AG04449 (cell line): ENCODE results near the gene ASH1L.
A peak's percentile ranks its signal among the peaks of the same experiment; 100 is the strongest.
"Not testable (repeated sequence)": the region's sequence is repeated elsewhere in the genome, so short reads cannot be mapped to it uniquely, and the experiment has no call there.

Source experiments
- CTCF ChIA-PET: fragments of 350-600 bp; formaldehyde crosslinking; extraction: SDS; loops from one replicate; lab custom pipeline; 2021; ENCODE audit warnings: antibody characterized with exemption; lab: Yijun Ruan, JAX
- POLR2A ChIA-PET: fragments of 400-600, 350-600 bp; formaldehyde crosslinking; extraction: SDS; loops from one replicate; lab custom pipeline; 2020; ENCODE audit warnings: antibody characterized with exemption, inconsistent platforms; lab: Yijun Ruan, JAX
- DNase-seq: peaks from one replicate; pipeline ENCODE4 v3.0.0-alpha.2; 2010; ENCODE audit warnings: low read depth, low spot score
- H3K4me3 ChIP-seq: 2 replicates; pipeline ENCODE4 v1.5.1; 2011; ENCODE audit warnings: low read depth, mild to moderate bottlenecking, control low read depth, low read length
- TF ChIP-seq, protein P1 (sequence below): IDR thresholded peaks from one replicate; pipeline ENCODE4 v1.5.1; 2011; ENCODE audit warnings: mild to moderate bottlenecking, moderate library complexity, low read length, control low read depth, inconsistent platforms; ENCODE audit not compliant: insufficient read depth; ENCODE audit errors: missing control alignments

Gene ASH1L, protein sequence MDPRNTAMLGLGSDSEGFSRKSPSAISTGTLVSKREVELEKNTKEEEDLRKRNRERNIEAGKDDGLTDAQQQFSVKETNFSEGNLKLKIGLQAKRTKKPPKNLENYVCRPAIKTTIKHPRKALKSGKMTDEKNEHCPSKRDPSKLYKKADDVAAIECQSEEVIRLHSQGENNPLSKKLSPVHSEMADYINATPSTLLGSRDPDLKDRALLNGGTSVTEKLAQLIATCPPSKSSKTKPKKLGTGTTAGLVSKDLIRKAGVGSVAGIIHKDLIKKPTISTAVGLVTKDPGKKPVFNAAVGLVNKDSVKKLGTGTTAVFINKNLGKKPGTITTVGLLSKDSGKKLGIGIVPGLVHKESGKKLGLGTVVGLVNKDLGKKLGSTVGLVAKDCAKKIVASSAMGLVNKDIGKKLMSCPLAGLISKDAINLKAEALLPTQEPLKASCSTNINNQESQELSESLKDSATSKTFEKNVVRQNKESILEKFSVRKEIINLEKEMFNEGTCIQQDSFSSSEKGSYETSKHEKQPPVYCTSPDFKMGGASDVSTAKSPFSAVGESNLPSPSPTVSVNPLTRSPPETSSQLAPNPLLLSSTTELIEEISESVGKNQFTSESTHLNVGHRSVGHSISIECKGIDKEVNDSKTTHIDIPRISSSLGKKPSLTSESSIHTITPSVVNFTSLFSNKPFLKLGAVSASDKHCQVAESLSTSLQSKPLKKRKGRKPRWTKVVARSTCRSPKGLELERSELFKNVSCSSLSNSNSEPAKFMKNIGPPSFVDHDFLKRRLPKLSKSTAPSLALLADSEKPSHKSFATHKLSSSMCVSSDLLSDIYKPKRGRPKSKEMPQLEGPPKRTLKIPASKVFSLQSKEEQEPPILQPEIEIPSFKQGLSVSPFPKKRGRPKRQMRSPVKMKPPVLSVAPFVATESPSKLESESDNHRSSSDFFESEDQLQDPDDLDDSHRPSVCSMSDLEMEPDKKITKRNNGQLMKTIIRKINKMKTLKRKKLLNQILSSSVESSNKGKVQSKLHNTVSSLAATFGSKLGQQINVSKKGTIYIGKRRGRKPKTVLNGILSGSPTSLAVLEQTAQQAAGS (N-terminal part only)

DNA sequence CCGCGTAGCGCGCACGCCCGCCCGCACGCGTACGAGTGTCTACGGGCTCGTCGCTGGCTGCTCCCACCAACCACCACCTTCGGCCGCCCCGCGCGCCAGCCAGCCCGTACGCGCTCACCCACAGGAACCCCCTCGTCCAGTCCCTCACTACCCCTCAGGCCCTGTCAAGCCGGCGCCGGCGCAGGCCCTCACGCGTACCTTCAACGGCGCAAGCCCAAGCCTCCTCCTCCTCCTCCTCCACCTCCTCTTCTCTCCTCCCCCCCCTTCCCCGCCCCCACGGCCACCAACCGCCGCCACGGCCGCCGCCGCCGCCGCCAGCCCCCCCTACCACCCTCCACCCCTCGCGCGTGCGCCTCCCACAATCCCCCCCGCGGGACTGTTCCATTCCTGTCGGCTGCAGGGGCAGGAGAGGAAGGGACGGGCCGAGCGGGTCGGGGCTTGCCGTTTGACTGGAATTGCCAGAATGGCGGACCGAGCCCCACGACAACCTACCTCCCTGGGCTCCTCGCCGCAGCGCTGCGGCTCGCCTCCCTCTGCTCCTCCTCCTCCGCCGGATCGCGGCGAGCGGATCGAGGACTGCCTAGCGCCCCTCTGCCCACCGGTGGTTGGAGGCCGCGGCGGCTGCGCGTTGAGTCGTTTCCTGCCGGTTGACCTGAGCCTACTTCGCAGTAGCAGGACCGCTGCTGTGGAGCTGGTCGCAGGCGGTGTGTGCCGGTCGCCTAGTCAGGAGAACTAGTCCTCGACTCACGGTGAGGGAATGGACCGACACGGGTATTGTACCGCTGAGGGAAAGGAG is at the start of gene ASH1L:
TSS of gene ASH1L (minus strand) at position 223 of the 796 bp plus-strand sequence. CDS start 41,284 bp downstream, outside the sequence.
- TF ChIP-seq, protein P1, sequence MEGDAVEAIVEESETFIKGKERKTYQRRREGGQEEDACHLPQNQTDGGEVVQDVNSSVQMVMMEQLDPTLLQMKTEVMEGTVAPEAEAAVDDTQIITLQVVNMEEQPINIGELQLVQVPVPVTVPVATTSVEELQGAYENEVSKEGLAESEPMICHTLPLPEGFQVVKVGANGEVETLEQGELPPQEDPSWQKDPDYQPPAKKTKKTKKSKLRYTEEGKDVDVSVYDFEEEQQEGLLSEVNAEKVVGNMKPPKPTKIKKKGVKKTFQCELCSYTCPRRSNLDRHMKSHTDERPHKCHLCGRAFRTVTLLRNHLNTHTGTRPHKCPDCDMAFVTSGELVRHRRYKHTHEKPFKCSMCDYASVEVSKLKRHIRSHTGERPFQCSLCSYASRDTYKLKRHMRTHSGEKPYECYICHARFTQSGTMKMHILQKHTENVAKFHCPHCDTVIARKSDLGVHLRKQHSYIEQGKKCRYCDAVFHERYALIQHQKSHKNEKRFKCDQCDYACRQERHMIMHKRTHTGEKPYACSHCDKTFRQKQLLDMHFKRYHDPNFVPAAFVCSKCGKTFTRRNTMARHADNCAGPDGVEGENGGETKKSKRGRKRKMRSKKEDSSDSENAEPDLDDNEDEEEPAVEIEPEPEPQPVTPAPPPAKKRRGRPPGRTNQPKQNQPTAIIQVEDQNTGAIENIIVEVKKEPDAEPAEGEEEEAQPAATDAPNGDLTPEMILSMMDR = no peak
- ChIA-PET CTCF (interaction anchor here (1.7 kb wide), 1 partner anchor 312 kb away, joined by 4 read pairs; no protein-coding TSS in a partner anchor), POLR2A (interaction anchor here (1.0 to 1.8 kb wide), 4 partner anchors 14 to 241 kb away, joined by 4 to 5 read pairs (median 5); no protein-coding TSS in a partner anchor)
- DNase-seq = peak; percentile 52
- H3K4me3 ChIP-seq = peak within 1 kb of the TSS; percentile 91

DNA sequence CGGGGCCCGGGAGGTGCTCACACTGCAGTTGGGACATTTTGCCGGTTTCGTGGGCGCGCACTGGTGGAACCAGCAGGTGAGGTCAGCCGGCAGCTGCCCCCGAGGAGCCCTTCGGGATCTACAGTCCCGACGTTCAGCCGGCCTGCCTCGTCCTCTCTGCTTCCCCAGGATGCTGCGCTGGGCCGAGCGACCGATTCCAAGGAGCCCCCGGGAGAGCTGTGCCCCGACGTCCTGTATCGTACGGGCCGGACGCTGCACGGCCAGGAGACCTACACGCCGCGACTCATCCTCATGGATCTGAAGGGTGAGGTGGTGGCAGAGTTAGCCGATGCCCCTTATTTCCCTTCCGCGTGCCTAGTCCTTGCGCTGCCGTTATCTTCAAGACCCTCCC is 47.6 kb upstream of the ASH1L start:
- H3K4me3 ChIP-seq = peak overlapping the region; percentile 55
- DNase-seq, POLR2A ChIA-PET, CTCF ChIA-PET: not testable (repeated sequence)

DNA sequence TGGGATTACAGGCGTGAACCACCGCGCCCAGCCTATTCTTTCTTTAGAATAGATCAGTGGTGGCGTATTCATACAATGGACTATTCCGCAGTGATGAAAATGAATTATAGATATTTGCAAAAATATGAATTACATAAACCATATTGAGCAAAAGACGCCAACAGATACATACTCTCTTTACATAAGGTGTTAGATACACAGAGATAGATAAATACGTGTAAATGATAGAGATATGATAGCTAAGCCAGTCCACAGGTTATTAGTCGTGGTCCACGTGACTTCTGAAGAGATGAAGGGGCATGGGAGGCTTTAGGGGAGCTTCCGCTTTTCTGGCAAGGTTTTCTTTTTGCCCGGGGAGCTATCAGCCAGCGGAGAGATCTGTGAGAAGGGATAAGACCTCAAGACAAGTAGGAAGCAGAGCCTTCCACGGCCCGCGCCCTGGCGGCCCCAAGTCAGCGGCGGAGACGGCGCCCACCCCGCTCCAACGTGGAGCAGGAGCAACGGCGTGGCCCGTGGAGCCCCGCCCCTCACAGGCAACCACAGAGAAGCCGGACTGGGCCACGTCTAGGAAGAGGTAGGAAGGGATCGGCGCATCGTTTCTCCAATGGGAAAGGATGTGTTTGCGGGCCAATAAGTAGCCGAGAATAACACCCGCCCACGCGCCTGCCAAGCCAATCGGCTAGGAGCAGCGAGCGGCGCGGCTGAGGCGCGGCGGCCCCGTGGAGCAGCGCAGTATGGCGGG is 47.1 kb upstream of the ASH1L start, which contains the start of gene MSTO1:
TSS of gene MSTO1 (plus strand) at position 704 of the 742 bp plus-strand sequence. CDS start at position 735, 31 bp downstream.
- H3K4me3 ChIP-seq = peak within 1 kb of the TSS; percentile 66
- peak; percentile 77 for DNase-seq
- TF ChIP-seq, protein P1 = no peak
- ChIA-PET CTCF (interaction anchor here (0.8 to 1.1 kb wide), 3 partner anchors 354 to 365 kb away, joined by 3 read pairs; partner anchors contain the start of gene ENTREP3), POLR2A (no interaction called here)

DNA sequence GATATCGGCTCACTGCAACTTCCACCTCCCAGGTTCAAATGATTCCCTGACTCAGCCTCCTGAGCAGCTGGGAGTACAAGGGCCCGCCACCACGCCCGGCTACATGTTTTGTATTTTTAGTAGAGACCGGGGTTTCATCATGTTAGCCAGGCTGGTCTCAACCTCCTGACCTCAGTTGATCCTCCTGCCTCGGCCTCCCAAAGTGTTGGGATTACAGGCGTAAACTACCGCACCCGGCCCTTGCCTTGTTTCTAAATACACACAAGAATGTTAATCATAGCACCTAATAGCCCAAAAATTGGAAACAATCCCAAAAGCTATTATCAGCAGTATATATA is 46.3 kb upstream of the ASH1L start:
- ChIA-PET POLR2A (no interaction called here), CTCF (interaction anchor here (0.8 to 1.1 kb wide), 3 partner anchors 354 to 364 kb away, joined by 3 read pairs; partner anchors contain the start of gene ENTREP3)
- TF ChIP-seq, protein P1 = no peak

DNA sequence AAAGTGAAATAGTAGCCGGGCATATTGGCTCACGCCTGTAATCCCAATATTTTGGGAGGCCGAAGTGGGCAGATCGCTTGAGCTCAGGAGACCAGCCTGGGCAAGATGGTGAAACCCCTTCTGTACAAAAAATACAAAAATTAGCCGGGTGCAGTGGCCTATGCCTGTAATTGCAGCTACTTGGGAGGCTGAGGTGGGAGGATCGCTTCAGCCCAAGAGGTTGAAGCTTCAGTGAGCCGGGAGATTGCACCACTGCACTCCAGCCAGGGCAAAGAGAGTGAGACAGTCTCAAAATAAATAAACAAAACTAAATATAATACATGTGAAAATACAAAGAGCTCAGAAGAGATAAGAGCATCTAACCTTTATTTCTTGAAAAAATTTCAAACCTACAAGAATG is 45.1 kb upstream of the ASH1L start:
- no peak overlapping the region for H3K4me3 ChIP-seq
- POLR2A ChIA-PET = no interaction called here
- CTCF ChIA-PET = interaction anchor here (1.5 kb wide), 2 partner anchors 15 to 357 kb away, joined by 4 to 6 read pairs; no protein-coding TSS in a partner anchor
- TF ChIP-seq, protein P1 = no peak
- DNase-seq = no peak

More for the DNA sequence above, 46.3 kb upstream of the ASH1L start:
- no peak for DNase-seq
- H3K4me3 ChIP-seq = no peak overlapping the region

DNA sequence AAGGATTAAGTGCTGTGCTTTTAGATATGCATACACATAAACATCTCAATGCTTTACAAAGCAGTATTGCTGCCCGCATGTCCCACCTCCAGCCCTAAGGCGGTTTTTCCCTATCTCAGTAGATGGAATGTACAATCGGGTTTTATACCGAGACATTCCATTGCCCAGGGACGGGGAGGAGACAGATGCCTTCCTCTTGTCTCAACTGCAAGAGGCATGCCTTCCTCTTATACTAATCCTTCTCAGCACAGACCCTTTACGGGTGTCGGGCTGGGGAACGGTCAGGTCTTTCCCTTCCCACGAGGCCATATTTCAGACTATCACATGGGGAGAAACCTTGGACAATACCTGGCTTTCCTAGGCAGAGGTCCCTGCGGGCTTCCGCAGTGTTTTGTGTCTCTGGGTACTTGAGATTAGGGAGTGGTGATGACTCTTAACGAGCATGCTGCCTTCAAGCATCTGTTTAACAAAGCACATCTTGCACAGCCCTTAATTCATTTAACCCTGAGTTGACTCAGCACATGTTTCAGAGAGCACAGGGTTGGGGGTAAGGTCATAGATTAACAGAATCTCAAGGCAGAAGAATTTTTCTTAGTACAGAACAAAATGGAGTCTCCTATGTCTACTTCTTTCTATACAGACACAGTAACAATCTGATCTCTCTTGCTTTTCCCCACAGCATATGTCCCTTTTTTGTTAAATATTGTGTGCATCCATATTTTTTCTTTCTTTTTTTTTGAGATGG is 37.4 kb upstream of the ASH1L start:
- CTCF ChIA-PET = interaction anchor here (1.2 kb wide), 1 partner anchor 348 kb away, joined by 3 read pairs; no protein-coding TSS in a partner anchor
- H3K4me3 ChIP-seq, POLR2A ChIA-PET, DNase-seq: not testable (repeated sequence)
